SK-N-MC (cell line): Measurements from ENCODE around the gene USP14.

Source experiments
- EZH2 ChIP-seq: fragments of 200-600 bp; sonication (generic); IDR thresholded peaks from one replicate; pipeline ENCODE4 v1.6.1; 2017; ENCODE audit warnings: antibody characterized with exemption
- POLR2AphosphoS5 ChIP-seq: IDR thresholded peaks from 2 replicates; pipeline ENCODE4 v1.6.1; 2012; ENCODE audit warnings: mild to moderate bottlenecking, low read depth, low read length, borderline replicate concordance

DNA sequence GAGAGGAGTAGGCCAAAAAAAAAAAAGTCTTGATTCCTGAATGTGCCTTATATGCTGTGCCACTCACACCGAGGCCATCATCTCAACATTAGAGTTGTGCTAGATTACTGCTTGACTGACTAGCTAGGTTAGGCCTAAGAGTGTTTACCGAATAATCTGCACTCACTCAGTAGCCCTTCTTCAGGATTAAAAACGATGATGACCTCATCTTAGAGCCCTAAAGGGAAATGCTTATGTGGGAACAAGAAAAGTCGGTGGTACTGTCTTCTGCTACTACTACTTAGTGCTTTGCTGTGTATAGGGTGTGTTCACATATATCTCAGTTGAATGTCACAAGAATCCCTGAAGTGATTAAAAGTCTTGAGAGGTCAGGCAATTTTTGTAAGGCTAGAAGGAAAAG lies 55.1 kb downstream of the USP14 start:
- TF ChIP-seq EZH2 (no peak), POLR2AphosphoS5 (no peak)
